Inferior parietal cortex (tissue), 1 donor: ENCODE results near the gene PLA2G4D.
"Not testable (repeated sequence)": the region's sequence is repeated elsewhere in the genome, so short reads cannot be mapped to it uniquely, and the experiment has no call there.

Experiments used
- DNase-seq: peaks from one replicate; pipeline ENCODE4 v3.0.0-alpha.2; 2016; ENCODE audit errors: extremely low spot score

Gene PLA2G4D

DNA sequence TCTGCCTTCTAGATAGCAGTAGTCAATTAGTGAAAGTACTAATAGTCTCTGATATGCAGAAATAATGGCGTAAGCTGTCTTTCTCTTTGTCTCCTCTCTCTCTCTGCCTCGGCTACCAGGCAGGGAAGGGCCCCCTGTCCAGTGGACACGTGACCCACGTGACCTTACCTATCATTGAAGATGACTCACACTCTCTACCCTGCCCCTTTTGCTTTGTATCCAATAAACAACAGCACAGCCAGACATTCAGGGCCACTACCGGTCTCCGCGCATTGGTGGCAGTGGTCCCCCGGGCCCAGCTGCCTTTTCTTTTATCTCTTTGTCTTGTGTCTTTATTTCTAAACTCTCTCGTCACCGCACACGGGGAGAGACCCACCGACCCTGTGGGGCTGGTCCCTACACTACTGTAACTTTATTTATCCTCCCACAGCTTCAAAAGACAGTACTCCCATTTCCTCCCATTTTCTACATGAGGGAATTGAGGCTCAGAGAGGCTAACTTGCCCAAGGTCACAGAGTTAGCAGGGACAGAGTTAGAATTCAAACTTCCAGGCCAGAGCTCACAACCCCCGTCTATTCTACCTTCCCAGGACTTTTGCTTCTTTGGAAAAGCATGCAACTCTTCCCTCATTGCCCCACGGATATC, 2.5 kb downstream of the PLA2G4D start:
- DNase-seq: not testable (repeated sequence)

GRCh38 chr15:42090781-42091180, 3.6 kb downstream of the PLA2G4D start:
- DNase-seq: no peak

GRCh38 chr15:42090370-42090769, 4.0 kb downstream of the PLA2G4D start:
- no peak for DNase-seq

GRCh38 chr15:42089942-42090341, 4.4 kb downstream of the PLA2G4D start:
- no peak for DNase-seq

GRCh38 chr15:42088801-42089640, 5.3 kb downstream of the PLA2G4D start:
- DNase-seq: no peak

DNA sequence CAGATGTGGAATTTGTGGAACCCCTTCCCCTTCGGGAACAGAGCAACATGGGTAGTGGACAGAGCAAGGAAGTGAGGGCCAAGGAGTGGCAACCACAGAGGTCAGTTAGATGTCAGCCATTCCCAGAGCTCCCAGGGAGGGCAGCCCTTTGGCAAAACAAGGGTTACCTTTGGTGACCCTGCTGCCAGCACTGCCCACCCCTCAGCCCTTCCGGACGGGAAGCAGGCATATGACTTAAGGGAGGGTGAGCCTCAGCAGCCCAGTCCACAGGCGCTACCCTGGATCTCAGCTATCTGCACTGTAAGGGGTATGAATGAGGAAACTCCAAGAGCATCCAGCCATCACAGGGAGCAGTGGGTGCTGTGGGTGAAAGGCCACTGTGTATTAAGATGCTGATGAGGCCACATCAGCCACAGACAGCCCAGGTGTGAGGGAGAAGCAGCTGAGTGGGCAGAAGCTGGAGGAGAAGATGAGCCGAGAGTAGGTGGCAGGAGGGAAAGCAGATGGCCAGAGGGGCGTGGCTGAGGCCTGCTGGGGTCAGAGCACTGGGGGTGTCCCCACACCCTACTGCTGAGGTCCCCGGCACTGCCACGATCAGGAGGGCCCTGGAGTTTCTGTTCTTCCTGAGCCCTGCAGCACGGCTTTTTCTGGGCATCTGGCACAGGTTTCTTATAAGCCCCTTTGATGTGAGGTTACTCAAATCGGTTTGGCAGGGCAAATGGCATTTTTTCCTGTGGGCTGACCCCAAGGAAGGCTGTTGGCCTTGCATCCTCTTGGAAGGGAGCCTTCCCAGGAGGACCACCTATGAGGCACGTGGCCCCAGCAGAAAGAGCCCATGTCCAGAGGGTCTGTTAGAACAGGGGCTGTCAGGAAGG, 6.2 kb downstream of the PLA2G4D start:
- no peak for DNase-seq

DNA sequence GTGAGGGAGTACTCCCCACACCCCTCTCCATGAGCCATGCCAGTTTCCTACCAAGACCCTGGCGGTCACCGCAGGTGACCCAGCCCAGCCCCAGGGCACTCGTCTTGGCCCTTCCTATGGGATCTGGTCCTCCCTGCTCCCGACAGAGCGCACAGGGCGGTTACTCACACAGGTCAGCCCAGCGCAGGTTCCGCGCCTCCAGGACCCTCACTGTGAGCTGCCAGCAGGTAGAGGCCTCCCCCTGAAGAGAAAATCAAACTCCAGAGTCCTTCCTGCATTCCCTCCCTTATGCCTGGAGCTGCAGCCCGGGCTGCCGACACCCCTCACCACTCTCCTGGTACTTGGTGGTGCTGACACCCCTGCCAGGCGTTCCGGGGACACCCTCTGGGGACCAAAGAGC, 6.9 kb downstream of the PLA2G4D start:
- no peak for DNase-seq

- DNase-seq: no peak
Measured at GRCh38 chr15:42085721-42086120, 8.6 kb downstream of the PLA2G4D start.

DNA sequence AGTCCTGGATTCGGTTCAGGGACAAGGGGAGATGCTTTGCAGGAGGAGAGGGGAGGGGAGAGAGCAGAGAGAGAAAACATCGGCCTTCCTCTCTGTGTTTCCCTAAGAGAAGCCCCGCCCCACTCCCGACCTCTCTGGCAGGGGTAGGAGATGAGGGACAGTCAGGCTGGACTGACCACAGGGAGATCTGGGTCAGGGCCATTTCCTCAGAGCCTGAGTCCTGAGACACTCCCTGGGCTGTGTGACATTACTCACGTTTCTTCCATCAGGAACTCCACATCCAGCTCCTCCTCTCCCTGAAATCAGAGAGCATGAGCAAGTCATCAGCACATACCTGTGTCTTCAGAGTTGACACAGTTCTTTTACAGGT, 9.1 kb downstream of the PLA2G4D start:
- DNase-seq: no peak

DNA sequence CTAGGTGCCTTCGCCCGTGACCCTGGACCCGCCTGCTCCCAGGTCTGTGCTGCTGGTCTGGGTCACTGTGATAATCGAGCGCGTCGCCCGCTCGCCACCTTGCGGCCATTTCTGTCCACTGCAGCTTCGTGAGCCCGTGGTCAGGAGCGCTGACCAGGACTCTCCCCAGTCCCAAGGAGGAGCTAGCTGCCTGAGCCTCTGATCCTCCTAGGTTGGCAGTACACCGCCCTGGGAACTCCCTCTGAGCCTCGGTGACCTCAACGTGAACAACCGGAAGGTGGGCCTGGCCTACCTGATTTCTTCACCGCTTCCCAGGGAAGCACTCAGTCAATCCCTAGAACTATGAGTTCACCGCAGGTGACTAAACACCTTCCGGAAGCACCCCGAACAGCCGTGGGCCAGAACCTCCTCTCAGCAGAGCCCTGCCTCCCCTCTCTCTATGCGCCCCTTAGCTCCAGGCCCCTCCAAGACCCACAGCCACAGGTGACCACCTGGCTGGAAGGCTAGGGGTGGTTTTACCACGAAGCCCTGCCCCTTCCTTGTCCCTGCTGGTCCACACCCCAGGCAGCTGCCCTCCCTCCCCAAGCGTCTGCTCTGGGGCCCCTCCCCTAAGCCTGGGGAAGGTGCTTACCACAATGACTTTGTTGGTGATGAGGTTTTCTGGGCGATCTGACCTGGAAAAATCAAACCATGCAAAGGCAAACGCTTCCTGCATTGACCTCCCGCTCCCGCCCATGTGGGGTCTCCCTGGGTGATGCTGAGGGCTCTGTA, 9.7 kb downstream of the PLA2G4D start:
- peak; percentile 66 for DNase-seq

GRCh38 chr15:42083916-42084315, 10.4 kb downstream of the PLA2G4D start:
- no peak for DNase-seq

GRCh38 chr15:42083605-42083908, 10.8 kb downstream of the PLA2G4D start:
- DNase-seq: no peak

DNA sequence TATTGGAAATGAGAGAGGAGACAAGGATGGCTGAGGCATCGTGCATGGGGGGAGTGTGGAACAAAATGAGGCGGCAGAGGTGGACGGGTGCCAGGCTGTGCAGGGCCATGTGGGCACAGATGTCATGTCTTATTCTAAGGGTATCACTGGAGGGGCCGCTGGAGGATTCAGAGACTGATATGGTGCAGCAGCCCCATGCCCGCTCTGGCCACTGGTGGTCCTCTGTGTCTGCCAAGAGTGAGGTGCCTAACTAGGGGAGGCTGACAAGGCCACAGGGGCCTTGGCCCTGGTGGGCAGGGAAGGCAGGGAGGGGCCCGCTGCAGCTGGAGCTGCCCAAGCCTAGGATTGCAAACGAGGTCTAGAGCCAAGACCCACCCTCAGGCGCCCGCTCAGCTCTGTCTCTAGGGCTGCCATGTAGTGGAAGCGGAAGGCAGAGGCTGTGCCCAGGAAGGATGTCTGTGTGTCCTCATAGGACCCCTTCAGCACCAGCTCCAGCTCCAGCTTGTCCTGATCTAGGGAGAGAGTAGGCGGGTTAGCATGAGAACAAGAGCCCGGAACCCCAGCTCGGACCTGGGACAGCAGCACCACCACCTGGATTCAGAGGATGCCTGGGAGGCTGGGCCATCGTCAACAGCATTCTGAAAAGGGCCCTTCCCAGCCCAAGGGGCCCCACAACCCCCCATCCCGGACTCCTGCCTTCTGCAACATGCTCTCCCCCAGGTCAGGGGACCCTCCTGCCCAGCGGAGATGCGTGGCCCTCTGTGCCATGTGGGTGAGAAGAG, 11.3 kb downstream of the PLA2G4D start:
- DNase-seq: no peak

GRCh38 chr15:42082141-42082540, 12.2 kb downstream of the PLA2G4D start:
- no peak for DNase-seq

DNA sequence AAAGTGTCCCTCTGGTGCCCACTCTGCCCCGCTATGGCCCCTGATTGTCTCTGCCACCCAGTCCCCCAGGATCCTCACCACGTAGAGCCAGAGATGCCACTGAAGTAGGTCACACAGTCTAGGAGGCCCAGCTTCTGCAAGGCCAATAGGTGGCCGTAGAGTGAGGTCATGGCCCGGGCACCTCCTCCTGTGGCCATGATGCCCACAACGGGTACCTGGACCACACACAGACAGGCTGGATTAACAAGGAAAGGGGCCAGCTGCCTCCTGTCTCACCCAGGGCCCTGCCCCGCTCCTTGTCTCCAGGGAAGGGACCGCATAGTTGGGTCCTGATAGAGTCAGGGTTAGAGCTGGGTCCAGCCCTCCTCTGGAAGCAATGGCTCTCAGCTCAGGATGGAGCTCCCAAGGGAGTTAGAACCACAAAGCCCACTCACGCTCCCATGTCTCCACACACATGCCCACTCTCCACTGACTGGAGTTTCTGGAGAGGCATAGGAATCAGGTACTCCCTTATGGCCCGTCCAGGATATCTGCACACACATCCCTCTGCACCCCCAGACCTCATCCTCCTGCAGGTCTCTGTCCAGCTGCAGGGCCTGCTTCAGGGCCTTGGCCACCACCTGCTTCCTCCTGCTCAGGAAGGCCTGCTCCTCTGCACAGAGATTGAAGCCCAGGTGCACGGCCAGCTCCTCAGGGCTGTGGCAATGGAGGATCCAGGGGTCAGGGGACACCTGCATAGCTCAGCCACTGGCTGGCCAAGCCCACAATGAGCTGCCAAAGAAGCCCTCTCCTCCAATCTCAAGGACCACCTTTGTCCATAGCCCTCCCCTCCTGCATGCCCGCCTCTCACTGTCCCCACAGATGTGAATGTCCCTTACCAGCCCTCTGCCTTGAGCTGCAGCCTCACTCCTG, 13.2 kb downstream of the PLA2G4D start:
- DNase-seq: no peak

GRCh38 chr15:42080186-42080918, 14.0 kb downstream of the PLA2G4D start:
- no peak for DNase-seq

DNA sequence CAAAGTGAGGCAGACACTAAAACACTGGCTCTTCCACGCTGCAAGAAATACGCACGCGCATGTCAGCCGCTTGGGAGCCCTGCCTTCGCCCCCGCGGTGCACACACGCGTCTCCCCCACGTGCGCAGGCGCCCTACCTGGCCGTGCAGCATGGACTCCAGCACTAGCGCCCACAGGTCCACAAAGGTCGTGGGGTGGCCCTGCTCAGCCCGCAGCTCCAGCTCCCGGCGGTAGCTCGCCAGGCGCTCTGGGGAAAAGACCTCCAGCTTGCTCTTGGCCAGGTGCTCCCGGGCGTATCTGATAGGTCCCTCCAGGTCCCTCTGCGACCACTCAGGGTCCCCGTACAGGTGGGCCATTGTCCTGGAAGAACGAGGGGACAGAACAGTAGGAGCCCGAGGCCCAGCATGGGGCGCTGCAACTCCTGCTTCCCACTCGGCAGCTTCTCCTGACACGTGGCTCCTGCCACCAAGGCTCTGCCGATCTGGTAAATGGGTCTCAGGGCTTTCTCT, 14.9 kb downstream of the PLA2G4D start:
- no peak for DNase-seq

DNA sequence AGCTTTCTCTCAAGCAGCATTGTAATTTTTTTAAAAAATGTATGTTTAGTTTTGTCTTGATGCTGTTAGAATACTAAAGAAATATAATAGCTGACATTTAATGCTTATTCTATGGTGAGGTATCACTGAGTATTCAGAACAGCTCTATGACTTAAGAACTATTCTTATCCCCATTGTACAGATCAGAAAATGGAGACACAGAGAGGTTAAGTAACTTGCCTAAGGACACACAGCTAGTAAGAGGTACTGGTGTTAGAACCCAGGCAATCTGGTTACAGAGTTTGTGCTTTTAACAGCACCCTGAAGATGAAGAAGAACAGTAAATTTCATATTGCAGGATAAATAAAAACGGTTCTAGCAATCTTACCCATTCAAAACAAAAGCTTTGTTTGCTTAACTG, 15.5 kb downstream of the PLA2G4D start:
- no peak for DNase-seq

DNA sequence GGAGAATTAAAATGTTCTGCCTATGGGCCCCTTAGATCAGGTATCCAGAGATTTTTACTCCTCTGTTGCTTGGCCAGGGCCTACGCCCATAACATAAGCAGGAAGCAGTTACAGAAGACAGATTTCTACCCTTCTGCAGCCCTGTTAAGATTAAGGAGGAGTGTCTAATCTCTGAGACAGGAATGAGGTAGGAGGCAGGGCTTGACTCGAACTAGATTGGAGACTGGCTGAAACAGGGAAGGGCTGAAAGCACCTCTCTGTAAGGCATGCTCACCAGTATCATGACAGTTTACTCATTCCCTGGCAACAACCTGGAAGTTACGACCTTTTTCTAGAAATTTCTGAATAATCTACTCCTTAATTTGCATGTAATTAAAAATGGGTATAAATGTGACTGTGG, 16.7 kb downstream of the PLA2G4D start:
- DNase-seq: no peak
